ENCODE results near the gene NHERF1.

DNA sequence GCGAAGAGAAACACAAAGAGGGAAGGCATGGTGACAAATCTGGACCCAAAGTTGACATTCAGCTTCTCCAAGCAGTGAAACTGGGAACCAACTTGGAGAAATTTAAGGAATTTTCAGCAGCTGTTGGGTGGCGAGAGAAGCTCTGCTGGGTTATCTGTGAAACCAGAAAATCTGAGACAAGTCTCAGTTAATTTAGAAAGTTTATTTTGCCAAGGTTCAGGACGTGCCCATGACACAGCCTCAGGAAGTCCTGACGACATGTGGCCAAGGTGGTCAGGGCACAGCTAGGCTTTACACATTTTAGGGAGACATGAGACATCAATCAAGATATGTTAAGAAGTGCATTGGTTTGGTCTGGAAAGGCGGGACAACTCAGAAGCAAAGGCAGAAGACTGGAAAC lies 24.5 kb upstream of the NHERF1 start:
- TF ChIP-seq, protein P1, sequence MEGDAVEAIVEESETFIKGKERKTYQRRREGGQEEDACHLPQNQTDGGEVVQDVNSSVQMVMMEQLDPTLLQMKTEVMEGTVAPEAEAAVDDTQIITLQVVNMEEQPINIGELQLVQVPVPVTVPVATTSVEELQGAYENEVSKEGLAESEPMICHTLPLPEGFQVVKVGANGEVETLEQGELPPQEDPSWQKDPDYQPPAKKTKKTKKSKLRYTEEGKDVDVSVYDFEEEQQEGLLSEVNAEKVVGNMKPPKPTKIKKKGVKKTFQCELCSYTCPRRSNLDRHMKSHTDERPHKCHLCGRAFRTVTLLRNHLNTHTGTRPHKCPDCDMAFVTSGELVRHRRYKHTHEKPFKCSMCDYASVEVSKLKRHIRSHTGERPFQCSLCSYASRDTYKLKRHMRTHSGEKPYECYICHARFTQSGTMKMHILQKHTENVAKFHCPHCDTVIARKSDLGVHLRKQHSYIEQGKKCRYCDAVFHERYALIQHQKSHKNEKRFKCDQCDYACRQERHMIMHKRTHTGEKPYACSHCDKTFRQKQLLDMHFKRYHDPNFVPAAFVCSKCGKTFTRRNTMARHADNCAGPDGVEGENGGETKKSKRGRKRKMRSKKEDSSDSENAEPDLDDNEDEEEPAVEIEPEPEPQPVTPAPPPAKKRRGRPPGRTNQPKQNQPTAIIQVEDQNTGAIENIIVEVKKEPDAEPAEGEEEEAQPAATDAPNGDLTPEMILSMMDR (IDR thresholded peaks at IDR 0.05): no peak
- TF ChIP-seq POLR2AphosphoS5 (IDR thresholded peaks at IDR 0.05) (no peak), POLR2A (IDR thresholded peaks at IDR 0.05) (no peak)

Data from gastroesophageal sphincter (tissue), 3 donors.